Left renal cortex interstitium (tissue), 4 donors: ENCODE data around the gene EME1. TPM values are rescaled to one million over a fixed set of nuclear protein-coding genes. Genes with fewer than 3 reads are reported as not detected.
"Not testable (repeated sequence)": the region's sequence is repeated elsewhere in the genome, so short reads cannot be mapped to it uniquely, and the experiment has no call there.

Experiments
- DNase-seq, 4 donors: peaks; one replicate each; pipeline ENCODE4 v3.0.0-alpha.2; 2013; ENCODE audit warnings: low read depth in 4 of 4, low spot score in 2 of 4, missing footprints in 1 of 4
- polyA plus RNA-seq, 4 donors: library from polyadenylated mRNA; unstranded; fragments of 120-200 nt; gene quantifications; one replicate each; pipeline ENCODE4 v1.2.1, GENCODE V29; 2013; ENCODE audit not compliant: insufficient read length in 4 of 4

Gene EME1
- polyA plus RNA-seq, 4 donors: 5.8 to 10.6 (median 8.8) TPM

DNA sequence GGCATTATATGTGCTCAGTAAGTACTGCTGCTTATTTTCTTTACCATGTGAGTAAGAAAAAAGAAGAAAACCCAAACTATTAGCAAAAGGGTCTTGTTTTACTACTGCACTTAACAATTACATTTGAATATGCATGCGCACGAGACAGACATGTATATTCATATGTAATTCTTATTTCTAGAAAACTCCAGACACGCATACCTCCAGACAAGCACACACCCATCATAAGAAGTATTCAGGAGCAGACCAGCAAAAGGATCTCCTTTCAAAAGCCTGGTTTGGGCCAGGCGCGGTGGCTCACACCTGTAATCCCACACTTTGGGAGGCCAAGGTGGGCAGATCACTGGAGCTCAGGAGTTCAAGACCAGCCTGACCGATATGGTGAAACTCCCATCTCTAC, 16.5 kb downstream of the EME1 start:
- no peak for DNase-seq

GRCh38 chr17:50392621-50393020, 19.6 kb downstream of the EME1 start:
- DNase-seq: no peak

- no peak for DNase-seq
Measured at GRCh38 chr17:50393700-50394099, 20.7 kb downstream of the EME1 start.

- no peak for DNase-seq
Measured at GRCh38 chr17:50394711-50395110, 21.7 kb downstream of the EME1 start.

GRCh38 chr17:50396261-50397110, 23.5 kb downstream of the EME1 start:
- peak in 1 of 4 donors; percentile 22 for DNase-seq

GRCh38 chr17:50397111-50397918, 24.3 kb downstream of the EME1 start, which contains the start of gene LRRC59:
LRRC59 (minus strand) TSS chr17:50397523; CDS start chr17:50397317, 206 bp downstream.
- peak in 3 of 4 donors; percentile 66 to 72 (median 67) for DNase-seq

- DNase-seq: no peak
Measured at GRCh38 chr17:50397919-50398285, 24.9 kb downstream of the EME1 start.

DNA sequence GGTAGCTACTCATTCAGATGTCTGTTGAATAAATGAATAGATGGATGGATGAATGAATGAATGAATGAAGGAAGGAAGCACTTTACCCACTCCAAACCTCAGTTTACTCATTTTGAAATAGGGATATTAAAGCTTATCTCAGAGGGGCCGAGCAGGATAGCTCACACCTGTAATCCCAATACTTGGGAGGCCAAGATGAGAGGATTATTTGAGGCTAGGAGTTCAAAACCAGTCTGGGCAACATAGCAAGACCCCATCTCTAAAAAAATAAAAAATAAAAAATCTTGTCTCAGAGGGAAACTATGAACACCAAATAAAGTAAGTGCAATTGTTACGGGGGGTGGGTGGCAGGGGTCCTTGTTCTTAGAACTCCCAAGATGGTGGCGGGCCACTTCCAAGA, 25.6 kb downstream of the EME1 start:
- not testable (repeated sequence) for DNase-seq

DNA sequence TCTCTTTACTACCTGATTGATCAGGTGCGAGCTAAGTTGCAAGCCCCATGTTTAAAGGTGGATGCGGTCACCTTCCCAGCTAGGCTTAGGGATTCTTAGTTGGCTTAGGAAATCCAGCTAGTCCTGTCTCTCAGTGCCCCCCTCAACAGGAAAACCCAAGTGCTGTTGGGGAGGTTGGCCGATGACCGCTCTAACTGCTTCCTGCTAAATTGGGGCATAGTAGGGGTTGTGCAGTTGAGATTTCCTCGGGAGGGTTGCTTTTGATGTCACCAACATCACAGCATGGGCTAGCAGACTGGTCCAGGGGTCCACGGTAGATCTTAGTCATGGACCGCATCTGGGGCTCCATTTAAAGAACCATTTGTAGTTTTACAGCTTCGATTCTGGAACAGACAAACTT, 26.6 kb downstream of the EME1 start:
- not testable (repeated sequence) for DNase-seq

DNA sequence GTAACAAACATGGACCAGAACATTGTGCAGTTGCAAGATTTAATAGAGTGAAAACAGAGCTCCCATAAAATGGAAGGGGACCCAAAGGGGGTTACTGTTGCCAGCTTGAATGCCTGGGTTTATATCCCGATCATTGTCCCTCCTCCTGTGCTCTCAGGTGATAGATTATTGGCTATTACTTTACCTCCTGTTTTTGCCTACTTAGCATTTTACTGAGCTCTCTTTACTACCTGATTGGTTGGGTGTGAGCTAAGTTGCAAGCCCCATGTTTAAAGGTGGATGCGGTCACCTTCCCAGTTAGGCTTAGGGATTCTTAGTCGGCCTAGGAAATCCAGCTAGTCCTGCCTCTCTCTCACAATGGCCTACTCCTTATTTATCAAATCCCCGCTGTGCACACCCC, 32.3 kb downstream of the EME1 start:
- not testable (repeated sequence) for DNase-seq

GRCh38 chr17:50406578-50406977, 33.5 kb downstream of the EME1 start:
- no peak for DNase-seq

GRCh38 chr17:50407921-50408320, 34.9 kb downstream of the EME1 start:
- DNase-seq: no peak

GRCh38 chr17:50412188-50412732, 39.2 kb downstream of the EME1 start:
- no peak for DNase-seq

- DNase-seq: no peak
Measured at GRCh38 chr17:50414808-50415207, 41.8 kb downstream of the EME1 start.

- DNase-seq: not testable (repeated sequence)
Measured at GRCh38 chr17:50419577-50419976, 46.5 kb downstream of the EME1 start.

GRCh38 chr17:50420419-50421112, 47.5 kb downstream of the EME1 start:
- no peak for DNase-seq

- no peak for DNase-seq
Measured at GRCh38 chr17:50421308-50422051, 48.5 kb downstream of the EME1 start.

- no peak for DNase-seq
Measured at GRCh38 chr17:50422738-50423137, 49.7 kb downstream of the EME1 start.

DNA sequence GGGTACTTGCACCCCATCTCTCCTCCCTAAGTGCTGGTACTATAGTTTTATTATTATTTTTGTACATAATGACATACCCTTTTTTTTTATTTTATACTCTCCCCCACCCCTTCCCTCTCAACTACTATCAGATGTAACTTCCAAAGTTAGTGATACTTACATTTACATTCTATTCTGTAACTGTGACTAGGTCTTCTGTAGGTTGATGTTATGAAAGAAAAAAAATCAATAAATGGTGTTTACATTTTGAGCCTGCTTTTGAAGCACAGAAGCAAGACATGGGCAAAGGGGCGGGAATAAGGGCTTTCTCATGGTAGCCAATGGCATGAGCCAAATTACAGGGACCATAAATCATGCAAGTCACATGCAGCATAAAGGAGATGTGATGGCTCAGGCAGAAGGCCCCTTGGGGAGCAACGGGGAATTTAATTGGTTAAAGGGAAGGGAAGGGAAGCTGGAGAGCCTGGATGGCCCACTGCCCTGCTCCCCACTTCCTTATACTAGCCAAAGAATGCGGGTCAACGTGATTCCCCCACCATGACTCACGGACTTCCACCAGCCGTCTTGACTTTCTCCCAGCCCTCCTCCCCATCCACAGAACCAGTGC, 50.6 kb downstream of the EME1 start:
- DNase-seq: no peak
